ENCODE measurements around the gene ASAP3. TPM values are rescaled to one million over a fixed set of nuclear protein-coding genes. Genes with fewer than 3 reads are reported as not detected.

Gene ASAP3
- total and polyA plus RNA-seq, 2 of the 13 experiments (the other 11 are each of a cell fraction or from before 2014, with no cell fraction given) = 32.6 to 37.0 TPM

DNA sequence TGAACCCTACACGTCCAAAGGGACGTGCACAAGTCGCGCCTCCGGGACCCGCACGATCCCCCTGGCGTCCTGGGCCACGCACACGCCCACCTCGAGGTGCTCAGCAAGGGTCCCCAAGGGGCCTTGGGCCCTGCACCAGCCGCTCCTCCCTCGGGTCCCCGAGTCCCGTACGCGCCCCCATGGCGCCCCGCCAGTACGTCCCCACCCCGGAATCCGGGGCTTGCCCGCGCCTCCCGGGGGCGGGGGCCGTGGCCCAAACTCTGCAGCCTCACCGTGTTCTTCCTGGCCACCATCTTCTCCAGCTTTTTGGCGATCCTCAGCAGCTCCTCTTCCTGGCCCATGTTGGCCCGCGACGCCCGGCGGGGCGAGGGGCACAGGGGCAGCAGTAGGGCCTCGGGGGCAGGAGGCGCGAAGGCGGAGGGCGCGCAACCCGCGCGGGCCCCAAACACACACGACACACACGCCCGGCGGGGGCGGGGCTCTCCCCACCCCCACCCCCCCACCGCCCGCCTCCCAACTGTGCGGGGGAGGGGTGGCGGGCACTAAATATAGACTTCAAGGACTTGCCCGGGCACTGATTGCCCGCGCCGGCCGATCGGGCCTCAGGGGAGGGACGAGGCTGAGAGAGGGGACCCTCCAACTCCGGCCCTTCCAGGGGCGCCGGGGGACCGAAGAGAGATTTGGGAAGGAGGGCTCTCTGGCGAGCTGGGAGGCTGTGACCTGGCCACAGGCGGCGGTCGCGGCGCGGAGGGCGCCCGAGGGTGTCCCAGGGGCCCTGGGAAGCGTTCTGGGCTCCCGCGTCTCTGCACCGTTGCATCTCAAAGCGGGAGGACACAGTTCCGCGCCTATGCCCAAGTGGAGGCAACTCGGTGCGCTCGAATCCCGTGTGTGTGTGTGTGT lies 59.4 kb downstream of the ASAP3 start, which contains the start of gene TCEA3 (continued):
- TF ChIP-seq, protein P1, sequence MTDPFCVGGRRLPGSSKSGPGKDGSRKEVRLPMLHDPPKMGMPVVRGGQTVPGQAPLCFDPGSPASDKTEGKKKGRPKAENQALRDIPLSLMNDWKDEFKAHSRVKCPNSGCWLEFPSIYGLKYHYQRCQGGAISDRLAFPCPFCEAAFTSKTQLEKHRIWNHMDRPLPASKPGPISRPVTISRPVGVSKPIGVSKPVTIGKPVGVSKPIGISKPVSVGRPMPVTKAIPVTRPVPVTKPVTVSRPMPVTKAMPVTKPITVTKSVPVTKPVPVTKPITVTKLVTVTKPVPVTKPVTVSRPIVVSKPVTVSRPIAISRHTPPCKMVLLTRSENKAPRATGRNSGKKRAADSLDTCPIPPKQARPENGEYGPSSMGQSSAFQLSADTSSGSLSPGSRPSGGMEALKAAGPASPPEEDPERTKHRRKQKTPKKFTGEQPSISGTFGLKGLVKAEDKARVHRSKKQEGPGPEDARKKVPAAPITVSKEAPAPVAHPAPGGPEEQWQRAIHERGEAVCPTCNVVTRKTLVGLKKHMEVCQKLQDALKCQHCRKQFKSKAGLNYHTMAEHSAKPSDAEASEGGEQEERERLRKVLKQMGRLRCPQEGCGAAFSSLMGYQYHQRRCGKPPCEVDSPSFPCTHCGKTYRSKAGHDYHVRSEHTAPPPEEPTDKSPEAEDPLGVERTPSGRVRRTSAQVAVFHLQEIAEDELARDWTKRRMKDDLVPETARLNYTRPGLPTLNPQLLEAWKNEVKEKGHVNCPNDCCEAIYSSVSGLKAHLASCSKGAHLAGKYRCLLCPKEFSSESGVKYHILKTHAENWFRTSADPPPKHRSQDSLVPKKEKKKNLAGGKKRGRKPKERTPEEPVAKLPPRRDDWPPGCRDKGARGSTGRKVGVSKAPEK (CRISPR knock-in tag; IDR thresholded peaks at IDR 0.05; ENCODE audit: borderline replicate concordance) = no peak
- TF ChIP-seq, protein P2, sequence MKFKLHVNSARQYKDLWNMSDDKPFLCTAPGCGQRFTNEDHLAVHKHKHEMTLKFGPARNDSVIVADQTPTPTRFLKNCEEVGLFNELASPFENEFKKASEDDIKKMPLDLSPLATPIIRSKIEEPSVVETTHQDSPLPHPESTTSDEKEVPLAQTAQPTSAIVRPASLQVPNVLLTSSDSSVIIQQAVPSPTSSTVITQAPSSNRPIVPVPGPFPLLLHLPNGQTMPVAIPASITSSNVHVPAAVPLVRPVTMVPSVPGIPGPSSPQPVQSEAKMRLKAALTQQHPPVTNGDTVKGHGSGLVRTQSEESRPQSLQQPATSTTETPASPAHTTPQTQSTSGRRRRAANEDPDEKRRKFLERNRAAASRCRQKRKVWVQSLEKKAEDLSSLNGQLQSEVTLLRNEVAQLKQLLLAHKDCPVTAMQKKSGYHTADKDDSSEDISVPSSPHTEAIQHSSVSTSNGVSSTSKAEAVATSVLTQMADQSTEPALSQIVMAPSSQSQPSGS (CRISPR knock-in tag; IDR thresholded peaks at IDR 0.05) = no peak
- TF ChIP-seq FOXK2 (IDR thresholded peaks at IDR 0.05) (no peak), ARNT2 (CRISPR knock-in tag; IDR thresholded peaks at IDR 0.05; ENCODE audit: low read depth) (peak; percentile 27; the same call in 1 of the 2 replicates), ZFAT (CRISPR knock-in tag; conservative IDR thresholded peaks at IDR 0.05) (no peak), ZSCAN9 (CRISPR knock-in tag; IDR thresholded peaks at IDR 0.05; ENCODE audit: borderline replicate concordance) (no peak), ZNF24 (IDR thresholded peaks at IDR 0.05) (no peak), NCOA5 (CRISPR knock-in tag; IDR thresholded peaks at IDR 0.05) (no peak), YEATS4 (CRISPR knock-in tag; IDR thresholded peaks at IDR 0.05; ENCODE audit: borderline replicate concordance) (no peak; the same call in 1 of the 2 replicates), ZFP1 (CRISPR knock-in tag; IDR thresholded peaks at IDR 0.05) (no peak), CEBPB (IDR thresholded peaks at IDR 0.05; ENCODE audit: borderline replicate concordance, low read depth, low read length) (no peak), SP4 (CRISPR knock-in tag; IDR thresholded peaks at IDR 0.05) (no peak), HES4 (CRISPR knock-in tag; IDR thresholded peaks at IDR 0.05; ENCODE audit: borderline replicate concordance) (peak; percentile 77), RBAK (CRISPR knock-in tag; IDR thresholded peaks at IDR 0.05) (no peak), KLF16 (CRISPR knock-in tag; IDR thresholded peaks at IDR 0.05) (no peak)
- TF ChIP-seq, protein P3, sequence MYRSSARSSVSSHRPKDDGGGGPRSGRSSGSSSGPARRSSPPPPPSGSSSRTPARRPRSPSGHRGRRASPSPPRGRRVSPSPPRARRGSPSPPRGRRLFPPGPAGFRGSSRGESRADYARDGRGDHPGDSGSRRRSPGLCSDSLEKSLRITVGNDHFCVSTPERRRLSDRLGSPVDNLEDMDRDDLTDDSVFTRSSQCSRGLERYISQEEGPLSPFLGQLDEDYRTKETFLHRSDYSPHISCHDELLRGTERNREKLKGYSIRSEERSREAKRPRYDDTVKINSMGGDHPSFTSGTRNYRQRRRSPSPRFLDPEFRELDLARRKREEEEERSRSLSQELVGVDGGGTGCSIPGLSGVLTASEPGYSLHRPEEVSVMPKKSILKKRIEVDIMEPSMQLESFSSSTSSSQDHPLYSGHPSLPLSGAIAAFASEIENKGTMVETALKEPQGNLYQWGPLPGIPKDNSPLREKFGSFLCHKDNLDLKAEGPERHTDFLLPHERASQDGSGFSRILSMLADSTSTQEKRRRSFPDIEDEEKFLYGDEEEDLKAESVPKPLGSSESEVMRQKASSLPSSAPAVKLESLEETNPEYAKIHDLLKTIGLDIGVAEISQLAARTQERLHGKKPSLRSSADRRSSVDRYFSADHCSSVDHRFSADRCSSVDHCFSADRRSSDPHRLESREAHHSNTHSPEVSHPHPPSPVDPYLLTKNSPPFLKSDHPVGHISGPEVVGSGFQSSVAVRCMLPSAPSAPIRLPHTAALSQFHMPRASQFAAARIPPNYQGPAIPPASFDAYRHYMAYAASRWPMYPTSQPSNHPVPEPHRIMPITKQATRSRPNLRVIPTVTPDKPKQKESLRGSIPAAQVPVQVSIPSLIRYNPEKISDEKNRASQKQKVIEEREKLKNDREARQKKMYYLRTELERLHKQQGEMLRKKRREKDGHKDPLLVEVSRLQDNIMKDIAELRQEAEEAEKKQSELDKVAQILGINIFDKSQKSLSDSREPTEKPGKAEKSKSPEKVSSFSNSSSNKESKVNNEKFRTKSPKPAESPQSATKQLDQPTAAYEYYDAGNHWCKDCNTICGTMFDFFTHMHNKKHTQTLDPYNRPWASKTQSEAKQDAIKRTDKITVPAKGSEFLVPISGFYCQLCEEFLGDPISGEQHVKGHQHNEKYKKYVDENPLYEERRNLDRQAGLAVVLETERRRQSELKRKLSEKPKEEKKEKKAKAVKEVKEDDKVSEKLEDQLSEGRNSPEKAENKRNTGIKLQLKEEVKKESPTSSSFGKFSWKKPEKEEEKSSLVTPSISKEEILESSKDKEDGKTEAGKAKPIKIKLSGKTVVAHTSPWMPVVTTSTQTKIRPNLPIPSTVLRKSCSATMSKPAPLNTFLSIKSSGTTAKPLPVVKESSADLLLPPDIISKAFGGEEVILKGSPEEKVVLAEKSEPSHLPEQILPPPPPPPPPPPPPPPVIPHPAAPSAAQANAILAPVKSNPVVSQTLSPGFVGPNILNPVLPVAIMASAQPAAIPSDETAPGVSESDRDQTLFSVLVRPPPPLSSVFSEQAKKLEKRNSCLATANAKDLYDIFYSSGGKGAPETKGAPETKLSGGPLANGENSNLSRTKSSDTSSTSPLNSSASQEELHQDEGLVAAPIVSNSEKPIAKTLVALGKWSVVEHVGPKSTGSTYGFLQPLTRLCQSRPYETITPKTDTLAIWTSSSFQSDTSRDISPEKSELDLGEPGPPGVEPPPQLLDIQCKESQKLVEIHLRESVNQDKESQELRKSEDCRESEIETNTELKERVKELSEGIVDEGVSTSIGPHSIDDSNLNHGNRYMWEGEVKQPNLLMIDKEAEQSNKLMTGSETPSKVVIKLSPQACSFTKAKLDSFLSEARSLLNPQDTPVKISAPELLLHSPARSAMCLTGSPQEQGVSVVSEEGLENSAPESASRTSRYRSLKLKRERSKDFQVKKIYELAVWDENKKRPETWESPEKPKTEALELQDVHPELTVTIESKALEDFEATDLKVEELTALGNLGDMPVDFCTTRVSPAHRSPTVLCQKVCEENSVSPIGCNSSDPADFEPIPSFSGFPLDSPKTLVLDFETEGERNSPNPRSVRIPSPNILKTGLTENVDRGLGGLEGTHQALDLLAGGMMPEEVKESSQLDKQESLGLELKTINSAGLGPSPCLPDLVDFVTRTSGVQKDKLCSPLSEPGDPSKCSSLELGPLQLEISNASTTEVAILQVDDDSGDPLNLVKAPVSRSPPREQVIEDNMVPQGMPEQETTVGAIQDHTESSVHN (CRISPR knock-in tag; IDR thresholded peaks at IDR 0.05) = no peak
- TF ChIP-seq, protein P4, sequence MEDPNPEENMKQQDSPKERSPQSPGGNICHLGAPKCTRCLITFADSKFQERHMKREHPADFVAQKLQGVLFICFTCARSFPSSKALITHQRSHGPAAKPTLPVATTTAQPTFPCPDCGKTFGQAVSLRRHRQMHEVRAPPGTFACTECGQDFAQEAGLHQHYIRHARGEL (CRISPR knock-in tag; IDR thresholded peaks at IDR 0.05) = no peak

All from HepG2 (cell line).